HCT116 (cell line): Measurements from ENCODE around the gene GOLGA1. TPM values are rescaled to one million over a fixed set of nuclear protein-coding genes. Genes with fewer than 3 reads are reported as not detected.

Experiments
- ATAC-seq: fragments of 200-7000 bp; cut with Tn5 transposase; 2 replicates; pipeline ENCODE4 v1.9.1; 2020; ENCODE audit warnings: mild to moderate bottlenecking, moderate library complexity
- BruUV-seq: library from RNA; stranded (reverse); fragments of 400-500 nt; replicated peaks from 2 replicates; lab custom pipeline; 2021; lab: Mats Ljungman, UMichigan
- CTCF ChIA-PET: fragments of 300-600 bp; sonication (Branson Sonifier 250); formaldehyde crosslinking; loops from one replicate; lab custom pipeline; 2021; ENCODE audit warnings: antibody characterized with exemption; lab: Charles Lee
- POLR2A ChIA-PET: fragments of 300-600, 350-600 bp; sonication (Branson Sonifier 250); formaldehyde crosslinking; loops from one replicate; lab custom pipeline; 2021; ENCODE audit warnings: antibody characterized with exemption; lab: Charles Lee
- RAD21 ChIA-PET, 2 experiments: fragments of 300-600 bp; sonication (Branson Sonifier 250); formaldehyde crosslinking; loops; one replicate each; lab custom pipeline; 2023; ENCODE audit warnings: low total read pairs in 2 of 2; ENCODE audit not compliant: uncharacterized antibody in 2 of 2, unreplicated experiment in 2 of 2, low non-redundant PET in 1 of 2; lab: Charles Lee
- DNase-seq: peaks from one replicate; pipeline ENCODE4 v3.0.0-alpha.2; 2010; ENCODE audit warnings: low read depth, low spot score
- H2AFZ ChIP-seq: fragments of 200-600 bp; shearing (Covaris generic), sonication (generic); 2 replicates; pipeline ENCODE4 v1.6.1; 2017; ENCODE audit warnings: low read depth, mixed run types, mixed read lengths, antibody characterized with exemption, low read length; ENCODE audit not compliant: poor library complexity, severe bottlenecking
- H3K27ac ChIP-seq: 2 replicates; pipeline ENCODE4 v1.5.1; 2012; ENCODE audit warnings: low read depth, low read length
- H3K27me3 ChIP-seq: fragments of 200-600 bp; sonication (generic); 2 replicates; pipeline ENCODE4 v1.6.1; 2016; ENCODE audit warnings: mixed run types, low read length, mixed read lengths; ENCODE audit not compliant: insufficient read depth
- H3K36me3 ChIP-seq, 2 experiments: fragments of 200-500 bp in 1 of 2; fragments of 200-600 bp in 1 of 2; sonication (Bioruptor generic) in 1 of 2; sonication (generic) in 1 of 2; 2 replicates each; pipeline versions ENCODE4 v1.5.1 to v1.6.1; 2014 to 2016; ENCODE audit warnings: low read length in 2 of 2, inconsistent platforms in 1 of 2, mixed read lengths in 1 of 2, mixed run types in 1 of 2; ENCODE audit not compliant: insufficient read depth in 2 of 2, control insufficient read depth in 1 of 2
- H3K4me1 ChIP-seq, 2 experiments: fragments of 200-600 bp in 1 of 2; sonication (generic) in 1 of 2; 2 replicates each; pipeline versions ENCODE4 v1.5.1 to v1.6.1; 2012 to 2017; ENCODE audit warnings: low read length in 2 of 2, inconsistent platforms in 1 of 2, mild to moderate bottlenecking in 1 of 2, mixed read lengths in 1 of 2, mixed run types in 1 of 2, moderate library complexity in 1 of 2; ENCODE audit not compliant: insufficient read depth in 2 of 2, control insufficient read depth in 1 of 2
- H3K4me2 ChIP-seq: fragments of 200-600 bp; sonication (generic); 2 replicates; pipeline ENCODE4 v1.6.1; 2017; ENCODE audit warnings: mixed run types, low read length, mixed read lengths
- H3K4me3 ChIP-seq, 2 experiments: fragments of 200-600 bp in 1 of 2; sonication (generic) in 1 of 2; replicated peaks in 1 of 2; 2 replicates each; pipeline ENCODE4 v1.5.1; 2011 to 2016; ENCODE audit warnings: low read length in 2 of 2, control low read depth in 1 of 2, low read depth in 1 of 2, mild to moderate bottlenecking in 1 of 2, mixed read lengths in 1 of 2, mixed run types in 1 of 2
- H3K79me2 ChIP-seq: fragments of 200-600 bp; sonication (generic); 2 replicates; pipeline ENCODE4 v1.6.1; 2017; ENCODE audit warnings: mild to moderate bottlenecking, mixed run types, low read length, moderate library complexity, mixed read lengths; ENCODE audit not compliant: insufficient read depth
- H3K9ac ChIP-seq: fragments of 200-600 bp; sonication (generic); 2 replicates; pipeline ENCODE4 v1.6.1; 2016; ENCODE audit warnings: low read length, mixed read lengths
- H3K9me2 ChIP-seq: fragments of 200-600 bp; sonication (generic), shearing (Covaris generic); 2 replicates; pipeline ENCODE4 v1.6.1; 2017; ENCODE audit warnings: mixed run types, mild to moderate bottlenecking, moderate library complexity; ENCODE audit not compliant: insufficient read depth
- H3K9me3 ChIP-seq, 2 experiments: fragments of 200-500 bp in 1 of 2; fragments of 200-600 bp in 1 of 2; sonication (Bioruptor generic) in 1 of 2; sonication (generic) in 1 of 2; 2 replicates each; pipeline ENCODE4 v1.6.1; 2014 to 2017; ENCODE audit warnings: low read length in 2 of 2, mixed read lengths in 2 of 2, inconsistent platforms in 1 of 2, low read depth in 1 of 2, mild to moderate bottlenecking in 1 of 2, mixed run types in 1 of 2, moderate library complexity in 1 of 2; ENCODE audit not compliant: control insufficient read depth in 1 of 2, insufficient read depth in 1 of 2
- H4K20me1 ChIP-seq: fragments of 200-600 bp; sonication (generic), shearing (Covaris generic); 2 replicates; pipeline ENCODE4 v1.6.1; 2017; ENCODE audit warnings: mixed run types, mild to moderate bottlenecking, moderate library complexity; ENCODE audit not compliant: insufficient read depth
- CBX3 ChIP-seq: IDR thresholded peaks from 2 replicates; pipeline ENCODE4 v1.6.1; 2012; ENCODE audit warnings: low read depth
- EGR1 ChIP-seq: IDR thresholded peaks from 2 replicates; pipeline ENCODE4 v1.6.1; 2012; ENCODE audit warnings: low read depth
- ELF1 ChIP-seq: IDR thresholded peaks from 2 replicates; pipeline ENCODE4 v1.6.1; 2012; ENCODE audit warnings: low read depth, borderline replicate concordance
- EZH2 ChIP-seq: fragments of 200-600 bp; sonication (generic); IDR thresholded peaks from 2 replicates; pipeline ENCODE4 v1.6.1; 2017; ENCODE audit warnings: antibody characterized with exemption, mixed run types
- EZH2phosphoT487 ChIP-seq: fragments of 200-600 bp; IDR thresholded peaks from 2 replicates; pipeline ENCODE4 v1.6.1; 2018; ENCODE audit warnings: antibody characterized with exemption, borderline replicate concordance
- FOSL1 ChIP-seq: IDR thresholded peaks from 2 replicates; pipeline ENCODE4 v1.6.1; 2012; ENCODE audit warnings: low read depth
- JUND ChIP-seq: IDR thresholded peaks from 2 replicates; pipeline ENCODE4 v1.6.1; 2012
- POLR2A ChIP-seq: IDR thresholded peaks from 2 replicates; pipeline ENCODE4 v1.7.0; 2011; ENCODE audit warnings: borderline replicate concordance; ENCODE audit not compliant: insufficient read depth, insufficient read length; ENCODE audit errors: extremely low read depth
- POLR2AphosphoS5 ChIP-seq: IDR thresholded peaks from 2 replicates; pipeline ENCODE4 v1.6.1; 2011; ENCODE audit warnings: mild to moderate bottlenecking, low read depth, low read length, moderate library complexity
- SP1 ChIP-seq: IDR thresholded peaks from 2 replicates; pipeline ENCODE4 v1.6.1; 2012; ENCODE audit warnings: low read depth
- SRF ChIP-seq: IDR thresholded peaks from 2 replicates; pipeline ENCODE4 v1.6.1; 2012; ENCODE audit warnings: low read depth
- TCF7L2 ChIP-seq: IDR thresholded peaks from 2 replicates; pipeline ENCODE4 v1.7.0; 2011; ENCODE audit warnings: borderline replicate concordance, inconsistent platforms; ENCODE audit not compliant: insufficient read depth, insufficient read length; ENCODE audit errors: extremely low read depth
- YY1 ChIP-seq: IDR thresholded peaks from 2 replicates; pipeline ENCODE4 v1.6.1; 2011; ENCODE audit warnings: low read length, low read depth, moderate library complexity, mild to moderate bottlenecking; ENCODE audit not compliant: insufficient replicate concordance; ENCODE audit errors: extremely low read depth
- ZFX ChIP-seq: fragments of 450-650 bp; IDR thresholded peaks from 2 replicates; pipeline ENCODE4 v1.6.1; 2017
- ZNF274 ChIP-seq: fragments of 200-500 bp; sonication (Bioruptor generic); IDR thresholded peaks from 2 replicates; pipeline ENCODE4 v1.6.1; 2014; ENCODE audit warnings: mild to moderate bottlenecking, low read depth, low read length, inconsistent platforms
- intact Hi-C: fragments of 100-400 bp; cut with micrococcal nuclease; formaldehyde crosslinking; loops from 2 replicates; pipeline ENCODE4 v1.10.0; 2022
- total RNA-seq: library from RNA; stranded (reverse); gene quantifications from one replicate; pipeline ENCODE4 v1.2.1, GENCODE V29; 2021; ENCODE audit not compliant: unreplicated experiment
- TF ChIP-seq, protein P1 (sequence below): IDR thresholded peaks from 2 replicates; pipeline ENCODE4 v1.6.1; 2011; ENCODE audit warnings: mild to moderate bottlenecking, low read length, moderate library complexity; ENCODE audit not compliant: insufficient replicate concordance; ENCODE audit errors: extremely low read depth
- TF ChIP-seq, protein P2 (sequence below): IDR thresholded peaks from 2 replicates; pipeline ENCODE4 v1.6.1; 2012; ENCODE audit warnings: low read depth
- TF ChIP-seq, protein P3 (sequence below), 3 experiments: fragments of 200-600 bp in 1 of 3; sonication (generic) in 1 of 3; IDR thresholded peaks in 2 of 3; conservative IDR thresholded peaks in 1 of 3; 2 replicates each; pipeline ENCODE4 v1.5.1; 2012 to 2017; ENCODE audit warnings: low read depth in 2 of 3, low read length in 2 of 3, antibody characterized with exemption in 1 of 3, borderline replicate concordance in 1 of 3, control low read depth in 1 of 3, mild to moderate bottlenecking in 1 of 3, mixed read lengths in 1 of 3, mixed run types in 1 of 3, moderate library complexity in 1 of 3; ENCODE audit not compliant: insufficient read depth in 1 of 3
- TF ChIP-seq, protein P4 (sequence below): IDR thresholded peaks from 2 replicates; pipeline ENCODE4 v1.6.1; 2012

GOLGA1 gene
- total RNA-seq, 1 experiment from 2014 or later = 13.1 TPM

DNA sequence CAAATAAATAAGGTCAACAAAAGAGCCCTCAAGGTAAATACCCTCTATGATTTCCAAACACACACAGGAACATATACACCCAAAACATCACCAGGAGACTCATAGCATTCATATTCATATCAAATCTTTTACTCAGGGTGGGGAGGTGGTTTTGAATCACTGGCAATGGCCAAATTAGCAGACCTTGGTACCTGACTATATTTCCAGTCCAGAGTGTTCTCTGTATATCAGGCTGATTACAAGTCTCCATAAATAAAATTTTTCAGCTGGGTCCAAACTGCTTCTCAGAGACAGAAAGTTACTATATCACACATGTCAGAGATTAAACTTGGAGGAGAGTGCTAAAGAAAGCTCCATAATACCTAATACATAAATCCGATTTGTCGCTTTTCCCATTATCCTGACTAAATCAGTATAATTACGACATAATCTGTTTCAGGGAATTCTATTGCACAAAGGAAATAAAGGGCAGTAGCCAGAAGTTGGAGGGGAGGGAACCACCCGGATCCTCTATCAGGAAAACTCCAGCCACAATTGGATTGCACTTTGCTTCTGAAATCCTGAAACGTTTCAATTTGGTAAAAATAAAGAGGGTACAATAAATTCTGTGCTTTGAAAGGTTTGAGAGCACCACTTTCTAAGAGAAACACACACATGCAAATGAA, 7.0 kb upstream of the GOLGA1 start:
- CTCF ChIA-PET = no interaction called here

More for the DNA sequence above, 7.0 kb upstream of the GOLGA1 start:
- RAD21 ChIA-PET = no interaction called here
- Histone ChIP-seq H3K27ac (no peak overlapping the region), H3K36me3 (no peaks in the 10 kb centered on the region), H3K9me3 (no peaks in the 10 kb centered on the region), H3K27me3 (no peaks in the 10 kb centered on the region), H3K9ac (no peak overlapping the region), H2AFZ (no peak overlapping the region), H3K4me1 (no peaks in the 10 kb centered on the region), H3K4me2 (no peak overlapping the region), H3K79me2 (no peaks in the 10 kb centered on the region), H3K4me3 (no peak overlapping the region), H3K9me2 (no peaks in the 10 kb centered on the region), H4K20me1 (no peaks in the 10 kb centered on the region)
- intact Hi-C loops = no loop called here
- ATAC-seq (no peak), DNase-seq (no peak)
- BruUV-seq = no TSS peak
- POLR2A ChIA-PET = no interaction called here
- TF ChIP-seq ZFX = no peak
- no peak for TF ChIP-seq YY1
- TF ChIP-seq, protein P1, sequence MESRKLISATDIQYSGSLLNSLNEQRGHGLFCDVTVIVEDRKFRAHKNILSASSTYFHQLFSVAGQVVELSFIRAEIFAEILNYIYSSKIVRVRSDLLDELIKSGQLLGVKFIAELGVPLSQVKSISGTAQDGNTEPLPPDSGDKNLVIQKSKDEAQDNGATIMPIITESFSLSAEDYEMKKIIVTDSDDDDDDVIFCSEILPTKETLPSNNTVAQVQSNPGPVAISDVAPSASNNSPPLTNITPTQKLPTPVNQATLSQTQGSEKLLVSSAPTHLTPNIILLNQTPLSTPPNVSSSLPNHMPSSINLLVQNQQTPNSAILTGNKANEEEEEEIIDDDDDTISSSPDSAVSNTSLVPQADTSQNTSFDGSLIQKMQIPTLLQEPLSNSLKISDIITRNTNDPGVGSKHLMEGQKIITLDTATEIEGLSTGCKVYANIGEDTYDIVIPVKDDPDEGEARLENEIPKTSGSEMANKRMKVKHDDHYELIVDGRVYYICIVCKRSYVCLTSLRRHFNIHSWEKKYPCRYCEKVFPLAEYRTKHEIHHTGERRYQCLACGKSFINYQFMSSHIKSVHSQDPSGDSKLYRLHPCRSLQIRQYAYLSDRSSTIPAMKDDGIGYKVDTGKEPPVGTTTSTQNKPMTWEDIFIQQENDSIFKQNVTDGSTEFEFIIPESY = no peak
- TF ChIP-seq JUND = no peak
- no peak for TF ChIP-seq SRF
- TF ChIP-seq ELF1 = no peak
- no peak for TF ChIP-seq EZH2phosphoT487
- no peak for TF ChIP-seq TCF7L2
- TF ChIP-seq, protein P2, sequence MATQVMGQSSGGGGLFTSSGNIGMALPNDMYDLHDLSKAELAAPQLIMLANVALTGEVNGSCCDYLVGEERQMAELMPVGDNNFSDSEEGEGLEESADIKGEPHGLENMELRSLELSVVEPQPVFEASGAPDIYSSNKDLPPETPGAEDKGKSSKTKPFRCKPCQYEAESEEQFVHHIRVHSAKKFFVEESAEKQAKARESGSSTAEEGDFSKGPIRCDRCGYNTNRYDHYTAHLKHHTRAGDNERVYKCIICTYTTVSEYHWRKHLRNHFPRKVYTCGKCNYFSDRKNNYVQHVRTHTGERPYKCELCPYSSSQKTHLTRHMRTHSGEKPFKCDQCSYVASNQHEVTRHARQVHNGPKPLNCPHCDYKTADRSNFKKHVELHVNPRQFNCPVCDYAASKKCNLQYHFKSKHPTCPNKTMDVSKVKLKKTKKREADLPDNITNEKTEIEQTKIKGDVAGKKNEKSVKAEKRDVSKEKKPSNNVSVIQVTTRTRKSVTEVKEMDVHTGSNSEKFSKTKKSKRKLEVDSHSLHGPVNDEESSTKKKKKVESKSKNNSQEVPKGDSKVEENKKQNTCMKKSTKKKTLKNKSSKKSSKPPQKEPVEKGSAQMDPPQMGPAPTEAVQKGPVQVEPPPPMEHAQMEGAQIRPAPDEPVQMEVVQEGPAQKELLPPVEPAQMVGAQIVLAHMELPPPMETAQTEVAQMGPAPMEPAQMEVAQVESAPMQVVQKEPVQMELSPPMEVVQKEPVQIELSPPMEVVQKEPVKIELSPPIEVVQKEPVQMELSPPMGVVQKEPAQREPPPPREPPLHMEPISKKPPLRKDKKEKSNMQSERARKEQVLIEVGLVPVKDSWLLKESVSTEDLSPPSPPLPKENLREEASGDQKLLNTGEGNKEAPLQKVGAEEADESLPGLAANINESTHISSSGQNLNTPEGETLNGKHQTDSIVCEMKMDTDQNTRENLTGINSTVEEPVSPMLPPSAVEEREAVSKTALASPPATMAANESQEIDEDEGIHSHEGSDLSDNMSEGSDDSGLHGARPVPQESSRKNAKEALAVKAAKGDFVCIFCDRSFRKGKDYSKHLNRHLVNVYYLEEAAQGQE = no peak
- no peak for TF ChIP-seq FOSL1
- no peak for TF ChIP-seq EZH2
- no peak for TF ChIP-seq ZNF274
- no peak for TF ChIP-seq CBX3
- TF ChIP-seq, protein P3, sequence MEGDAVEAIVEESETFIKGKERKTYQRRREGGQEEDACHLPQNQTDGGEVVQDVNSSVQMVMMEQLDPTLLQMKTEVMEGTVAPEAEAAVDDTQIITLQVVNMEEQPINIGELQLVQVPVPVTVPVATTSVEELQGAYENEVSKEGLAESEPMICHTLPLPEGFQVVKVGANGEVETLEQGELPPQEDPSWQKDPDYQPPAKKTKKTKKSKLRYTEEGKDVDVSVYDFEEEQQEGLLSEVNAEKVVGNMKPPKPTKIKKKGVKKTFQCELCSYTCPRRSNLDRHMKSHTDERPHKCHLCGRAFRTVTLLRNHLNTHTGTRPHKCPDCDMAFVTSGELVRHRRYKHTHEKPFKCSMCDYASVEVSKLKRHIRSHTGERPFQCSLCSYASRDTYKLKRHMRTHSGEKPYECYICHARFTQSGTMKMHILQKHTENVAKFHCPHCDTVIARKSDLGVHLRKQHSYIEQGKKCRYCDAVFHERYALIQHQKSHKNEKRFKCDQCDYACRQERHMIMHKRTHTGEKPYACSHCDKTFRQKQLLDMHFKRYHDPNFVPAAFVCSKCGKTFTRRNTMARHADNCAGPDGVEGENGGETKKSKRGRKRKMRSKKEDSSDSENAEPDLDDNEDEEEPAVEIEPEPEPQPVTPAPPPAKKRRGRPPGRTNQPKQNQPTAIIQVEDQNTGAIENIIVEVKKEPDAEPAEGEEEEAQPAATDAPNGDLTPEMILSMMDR (IDR thresholded peaks at IDR 0.05 in 2 of 3, conservative IDR thresholded peaks at IDR 0.05 in 1 of 3; ENCODE audit: borderline replicate concordance in 1 of 3, insufficient read depth in 1 of 3, low read depth in 2 of 3, low read length in 2 of 3) = no peak
- no peak for TF ChIP-seq POLR2A
- no peak for TF ChIP-seq EGR1
- TF ChIP-seq SP1 = no peak
- TF ChIP-seq, protein P4, sequence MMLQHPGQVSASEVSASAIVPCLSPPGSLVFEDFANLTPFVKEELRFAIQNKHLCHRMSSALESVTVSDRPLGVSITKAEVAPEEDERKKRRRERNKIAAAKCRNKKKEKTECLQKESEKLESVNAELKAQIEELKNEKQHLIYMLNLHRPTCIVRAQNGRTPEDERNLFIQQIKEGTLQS = no peak
- TF ChIP-seq POLR2AphosphoS5 = no peak
